Endothelial cell of umbilical vein (primary cell): ENCODE results near the gene KAT6B. TPM values are rescaled to one million over a fixed set of nuclear protein-coding genes. Genes with fewer than 3 reads are reported as not detected.

Experiments
- BruUV-seq: library from RNA; stranded (reverse); fragments of 400-500 nt; replicated peaks from 2 replicates; lab custom pipeline; 2021; lab: Mats Ljungman, UMichigan
- CTCF ChIA-PET: fragments of 300-600, 350-600 bp; sonication (Branson Sonifier 250); formaldehyde crosslinking; loops from one replicate; lab custom pipeline; 2021; ENCODE audit warnings: antibody characterized with exemption, inconsistent platforms; lab: Charles Lee
- POLR2A ChIA-PET: fragments of 300-600, 350-600 bp; sonication (Branson Sonifier 250); formaldehyde crosslinking; loops from one replicate; lab custom pipeline; 2021; ENCODE audit warnings: antibody characterized with exemption, inconsistent platforms; lab: Charles Lee
- DNase-seq: peaks from one replicate; pipeline ENCODE4 v3.0.0-alpha.2; 2011; ENCODE audit warnings: low read depth, low spot score
- FAIRE-seq: peaks from 2 replicates; lab custom pipeline; 2011; peaks lifted over from hg19 to GRCh38; lab: Jason Lieb, UNC
- H2AFZ ChIP-seq: 2 replicates; pipeline ENCODE4 v1.6.0; 2012; ENCODE audit warnings: low read depth, low read length, control low read depth, inconsistent platforms
- H3K27ac ChIP-seq: 2 replicates; pipeline ENCODE4 v1.5.1; 2011; ENCODE audit warnings: low read depth, mild to moderate bottlenecking, control low read depth, low read length, moderate library complexity; ENCODE audit not compliant: insufficient read depth
- H3K27me3 ChIP-seq, 2 experiments: 2 replicates each; pipeline versions ENCODE4 v1.6.0 to v1.6.1; 2011; ENCODE audit warnings: low read length in 2 of 2, mixed read lengths in 1 of 2; ENCODE audit not compliant: control insufficient read depth in 2 of 2, insufficient read depth in 2 of 2
- H3K36me3 ChIP-seq, 2 experiments: 2 replicates in 1 of 2; 3 replicates in 1 of 2; pipeline ENCODE4 v1.5.1; 2011; ENCODE audit warnings: low read length in 2 of 2, mild to moderate bottlenecking in 1 of 2, moderate library complexity in 1 of 2; ENCODE audit not compliant: control insufficient read depth in 2 of 2, insufficient read depth in 2 of 2; ENCODE audit errors: extremely low read depth in 1 of 2
- H3K4me1 ChIP-seq: 3 replicates; pipeline ENCODE4 v1.5.1; 2011; ENCODE audit warnings: mild to moderate bottlenecking, low read length; ENCODE audit not compliant: control insufficient read depth, insufficient read depth; ENCODE audit errors: extremely low read depth
- H3K4me2 ChIP-seq: 2 replicates; pipeline ENCODE4 v1.6.1; 2011; ENCODE audit warnings: low read length, control low read depth, mixed read lengths; ENCODE audit not compliant: insufficient read depth
- H3K4me3 ChIP-seq, 3 experiments: fragments of 200-600 bp in 1 of 3; sonication (generic), shearing (Covaris generic) in 1 of 3; replicated peaks in 1 of 3; 2 replicates each; pipeline ENCODE4 v1.5.1; 2011 to 2016; ENCODE audit warnings: control low read depth in 3 of 3, low read length in 3 of 3, mild to moderate bottlenecking in 2 of 3, inconsistent platforms in 1 of 3, low read depth in 1 of 3, moderate library complexity in 1 of 3; ENCODE audit not compliant: insufficient read depth in 1 of 3
- H3K79me2 ChIP-seq: 2 replicates; pipeline ENCODE4 v1.6.0; 2012; ENCODE audit warnings: low read length, inconsistent platforms; ENCODE audit not compliant: control insufficient read depth, insufficient read depth
- H3K9ac ChIP-seq: replicated peaks from 2 replicates; pipeline ENCODE3; 2011; ENCODE audit warnings: low read length, control low read depth; ENCODE audit not compliant: insufficient read depth; ENCODE audit errors: extremely low read depth
- H3K9me1 ChIP-seq: replicated peaks from 3 replicates; pipeline ENCODE4 v1.6.0; 2011; ENCODE audit warnings: mild to moderate bottlenecking, low read length; ENCODE audit not compliant: control insufficient read depth, insufficient read depth; ENCODE audit errors: extremely low read depth
- H3K9me3 ChIP-seq: replicated peaks from 2 replicates; pipeline ENCODE4 v1.5.1; 2012; ENCODE audit warnings: low read length, inconsistent platforms; ENCODE audit not compliant: control insufficient read depth, insufficient read depth
- H4K20me1 ChIP-seq: replicated peaks from 2 replicates; pipeline ENCODE3; 2011; ENCODE audit warnings: mild to moderate bottlenecking, low read length; ENCODE audit not compliant: control insufficient read depth, insufficient read depth; ENCODE audit errors: extremely low read depth
- EZH2 ChIP-seq: IDR thresholded peaks from 2 replicates; pipeline ENCODE4 v1.6.1; 2012; ENCODE audit warnings: borderline replicate concordance, low read depth, mild to moderate bottlenecking, moderate library complexity, low read length, inconsistent platforms; ENCODE audit not compliant: severe bottlenecking
- FOS ChIP-seq: IDR thresholded peaks from 2 replicates; pipeline ENCODE4 v1.6.1; 2011; ENCODE audit warnings: mild to moderate bottlenecking, low read length, moderate library complexity, borderline replicate concordance; ENCODE audit not compliant: insufficient read depth
- GATA2 ChIP-seq: IDR thresholded peaks from 2 replicates; pipeline ENCODE4 v1.7.0; 2011; ENCODE audit warnings: low read depth, mild to moderate bottlenecking, moderate library complexity, mixed read lengths, low read length; ENCODE audit not compliant: insufficient read length, insufficient read depth
- JUN ChIP-seq: IDR thresholded peaks from 2 replicates; pipeline ENCODE4 v1.6.1; 2011; ENCODE audit warnings: borderline replicate concordance, low read depth; ENCODE audit not compliant: insufficient read length, insufficient read depth
- MYC ChIP-seq: IDR thresholded peaks from one replicate; pipeline ENCODE4 v1.6.1; 2011; ENCODE audit warnings: mild to moderate bottlenecking, low read depth, low read length
- POLR2A ChIP-seq: IDR thresholded peaks from 2 replicates; pipeline ENCODE4 v1.6.1; 2012; ENCODE audit warnings: low read depth, mild to moderate bottlenecking, control low read depth, low read length
- POLR2AphosphoS5 ChIP-seq: IDR thresholded peaks from 2 replicates; pipeline ENCODE4 v1.6.1; 2012; ENCODE audit warnings: low read depth, mild to moderate bottlenecking, control low read depth, low read length, moderate library complexity; ENCODE audit not compliant: insufficient read depth
- dilution Hi-C: fragments of 300-500 bp; cut with MboI; formaldehyde crosslinking; loops from one replicate; pipeline ENCODE4 v1.15.0; 2019; ENCODE audit warnings: low sequenced_read_pairs; ENCODE audit not compliant: extremely low pct_ligation_motif_present
- intact Hi-C: fragments of 100-400 bp; cut with micrococcal nuclease; formaldehyde crosslinking; loops from one replicate; pipeline ENCODE4 v1.10.0; 2022
- polyA plus RNA-seq, 4 experiments: library from polyadenylated mRNA; depleted of rRNA in 3 of 4; stranded (reverse) in 3 of 4; unstranded in 1 of 4; fragments of >200 nt; gene quantifications; 2 replicates each; pipeline versions ENCODE4 v1.2.1 to v1.2.3, GENCODE V29; 2011 to 2012; ENCODE audit warnings: missing spikeins in 1 of 4
- total RNA-seq: library from RNA; stranded (reverse); gene quantifications from 2 replicates; pipeline ENCODE4 v1.2.3, GENCODE V29; 2021
- TF ChIP-seq, protein P1 (sequence below), 2 donors: IDR thresholded peaks; 1 replicate in 1 of 2; 2 replicates in 1 of 2; pipeline ENCODE4 v1.5.1; 2011; ENCODE audit warnings: low read length in 2 of 2, mild to moderate bottlenecking in 2 of 2, moderate library complexity in 2 of 2, control low read depth in 1 of 2, inconsistent platforms in 1 of 2, low read depth in 1 of 2; ENCODE audit not compliant: insufficient read depth in 1 of 2; ENCODE audit errors: extremely low read depth in 1 of 2
- TF ChIP-seq, protein P2 (sequence below): IDR thresholded peaks from 2 replicates; pipeline ENCODE4 v1.6.1; 2011; ENCODE audit not compliant: insufficient read depth, insufficient read length

KAT6B gene
- total and polyA plus RNA-seq, 2 donors (not counting 3 experiments of a cell fraction or from before 2014, with no cell fraction given), result 4.5 to 17.0 TPM

DNA sequence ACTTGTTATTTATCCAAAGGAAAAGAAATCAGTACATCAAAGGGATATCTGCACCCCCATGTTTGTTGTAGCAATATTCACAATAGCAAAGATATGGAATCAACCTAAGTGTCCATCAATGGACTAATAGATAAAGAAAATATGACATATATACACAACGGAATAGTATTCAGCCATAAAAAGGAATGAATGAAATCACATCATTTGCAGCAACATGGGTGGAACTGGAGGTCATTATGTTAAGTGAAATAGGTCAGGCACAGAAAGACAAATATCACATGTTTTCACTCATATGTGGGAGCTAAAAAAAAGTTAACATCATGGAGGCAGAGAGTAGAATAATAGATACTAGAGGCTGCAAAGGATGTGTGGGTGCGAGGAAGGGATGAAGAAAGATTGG lies 25.0 kb upstream of the KAT6B start:
- H3K9me1 ChIP-seq, result no peaks in the 10 kb centered on the region
- no peak overlapping the region for H3K4me3 ChIP-seq
- peaks cover 8% of the 10 kb centered on the region for H3K4me1 ChIP-seq
- no peaks in the 10 kb centered on the region for H3K36me3 ChIP-seq
- H3K9me3 ChIP-seq, result no peaks in the 10 kb centered on the region
- FAIRE-seq (no peak), DNase-seq (no peak)
- no peak overlapping the region for H3K4me2 ChIP-seq
- H4K20me1 ChIP-seq, result no peaks in the 10 kb centered on the region
- no peak overlapping the region for H3K27ac ChIP-seq
- dilution Hi-C loops (no loop called here), intact Hi-C loops (no loop called here)
- TF ChIP-seq POLR2A (no peak), EZH2 (no peak), POLR2AphosphoS5 (no peak), JUN (no peak), GATA2 (no peak), FOS (no peak), MYC (no peak)
- TF ChIP-seq, protein P1, sequence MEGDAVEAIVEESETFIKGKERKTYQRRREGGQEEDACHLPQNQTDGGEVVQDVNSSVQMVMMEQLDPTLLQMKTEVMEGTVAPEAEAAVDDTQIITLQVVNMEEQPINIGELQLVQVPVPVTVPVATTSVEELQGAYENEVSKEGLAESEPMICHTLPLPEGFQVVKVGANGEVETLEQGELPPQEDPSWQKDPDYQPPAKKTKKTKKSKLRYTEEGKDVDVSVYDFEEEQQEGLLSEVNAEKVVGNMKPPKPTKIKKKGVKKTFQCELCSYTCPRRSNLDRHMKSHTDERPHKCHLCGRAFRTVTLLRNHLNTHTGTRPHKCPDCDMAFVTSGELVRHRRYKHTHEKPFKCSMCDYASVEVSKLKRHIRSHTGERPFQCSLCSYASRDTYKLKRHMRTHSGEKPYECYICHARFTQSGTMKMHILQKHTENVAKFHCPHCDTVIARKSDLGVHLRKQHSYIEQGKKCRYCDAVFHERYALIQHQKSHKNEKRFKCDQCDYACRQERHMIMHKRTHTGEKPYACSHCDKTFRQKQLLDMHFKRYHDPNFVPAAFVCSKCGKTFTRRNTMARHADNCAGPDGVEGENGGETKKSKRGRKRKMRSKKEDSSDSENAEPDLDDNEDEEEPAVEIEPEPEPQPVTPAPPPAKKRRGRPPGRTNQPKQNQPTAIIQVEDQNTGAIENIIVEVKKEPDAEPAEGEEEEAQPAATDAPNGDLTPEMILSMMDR (IDR thresholded peaks at IDR 0.05; ENCODE audit: extremely low read depth in 1 of 2, insufficient read depth in 1 of 2, low read depth in 1 of 2, low read length in 2 of 2), result no peak
- TF ChIP-seq, protein P2, sequence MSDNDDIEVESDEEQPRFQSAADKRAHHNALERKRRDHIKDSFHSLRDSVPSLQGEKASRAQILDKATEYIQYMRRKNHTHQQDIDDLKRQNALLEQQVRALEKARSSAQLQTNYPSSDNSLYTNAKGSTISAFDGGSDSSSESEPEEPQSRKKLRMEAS, result no peak
- ChIA-PET CTCF (no interaction called here), POLR2A (no interaction called here)
- no peaks in the 10 kb centered on the region for H3K27me3 ChIP-seq
- H2AFZ ChIP-seq, result no peak overlapping the region
- H3K79me2 ChIP-seq, result no peaks in the 10 kb centered on the region
- H3K9ac ChIP-seq, result no peak overlapping the region
- no TSS peak for BruUV-seq
